Activated T-helper 1 cell treated with Interleukin-2 at 50 U/mL for 16 hours (primary cell): ENCODE results near the gene WHRN.

Experiments used
- DNase-seq: peaks from one replicate; pipeline ENCODE4 v3.0.0-alpha.2; 2020; ENCODE audit warnings: low read depth

WHRN gene

GRCh38 chr9:114513959-114514267 is 8.6 kb upstream of the WHRN start:
- DNase-seq: no peak

GRCh38 chr9:114513055-114513958 is 8.0 kb upstream of the WHRN start:
- DNase-seq: no peak

GRCh38 chr9:114511978-114512874 is 7.0 kb upstream of the WHRN start:
- DNase-seq: no peak

GRCh38 chr9:114507726-114508125 is 2.5 kb upstream of the WHRN start:
- DNase-seq: no peak

GRCh38 chr9:114506082-114506390 is 763 bp upstream of the WHRN start:
- no peak for DNase-seq

GRCh38 chr9:114504341-114505186 is 709 bp downstream of the WHRN start:
- DNase-seq: peak; percentile 8

GRCh38 chr9:114503522-114504340 is 1.5 kb downstream of the WHRN start:
- DNase-seq: no peak

GRCh38 chr9:114503009-114503408 is 2.3 kb downstream of the WHRN start:
- DNase-seq: no peak

- DNase-seq: no peak
These were observed 3.2 kb downstream of the WHRN start for GRCh38 chr9:114501796-114502682.

GRCh38 chr9:114500697-114501292 is 4.5 kb downstream of the WHRN start:
- no peak for DNase-seq

- no peak for DNase-seq
These were observed 5.2 kb downstream of the WHRN start for GRCh38 chr9:114499941-114500696.

GRCh38 chr9:114499528-114499927 is 5.7 kb downstream of the WHRN start:
- DNase-seq: no peak

GRCh38 chr9:114497727-114498382 is 7.4 kb downstream of the WHRN start:
- no peak for DNase-seq

GRCh38 chr9:114497236-114497635 is 8.0 kb downstream of the WHRN start:
- no peak for DNase-seq

GRCh38 chr9:114496011-114496410 is 9.3 kb downstream of the WHRN start:
- no peak for DNase-seq

- DNase-seq: no peak
These were observed 10.3 kb downstream of the WHRN start for GRCh38 chr9:114494776-114495569.

GRCh38 chr9:114493521-114494184 is 11.6 kb downstream of the WHRN start:
- DNase-seq: no peak
